Fibroblast of the aortic adventitia (primary cell): ENCODE data around the gene AFF3. TPM values are rescaled to one million over a fixed set of nuclear protein-coding genes. Genes with fewer than 3 reads are reported as not detected.

Experiments used
- DNase-seq: peaks from one replicate; pipeline ENCODE4 v3.0.0-alpha.2; 2010; ENCODE audit warnings: low read depth
- H3K4me3 ChIP-seq: 2 replicates; pipeline ENCODE4 v1.5.1; 2011; ENCODE audit warnings: low read depth, mild to moderate bottlenecking, control low read depth, low read length, moderate library complexity
- CTCF ChIP-seq: IDR thresholded peaks from 2 replicates; pipeline ENCODE4 v1.5.1; 2011; ENCODE audit warnings: mild to moderate bottlenecking, low read length, control low read depth, inconsistent platforms; ENCODE audit not compliant: insufficient read depth
- total RNA-seq: library from RNA; depleted of rRNA; stranded (reverse); fragments of >200 nt; gene quantifications from 2 replicates; pipeline ENCODE4 v1.2.3, GENCODE V29; 2012; ENCODE audit warnings: low replicate concordance

Gene AFF3
- total RNA-seq, 1 donor: 4.2 TPM

- DNase-seq: no peak
- no peak for TF ChIP-seq CTCF
- no peak overlapping the region for H3K4me3 ChIP-seq
These were observed 330.0 kb downstream of the AFF3 start for GRCh38 chr2:99812426-99812825.

GRCh38 chr2:99811544-99811943 lies 330.8 kb downstream of the AFF3 start:
- peak; percentile 10 for DNase-seq
- H3K4me3 ChIP-seq: no peak overlapping the region
- no peak for TF ChIP-seq CTCF

- DNase-seq: no peak
- no peak for TF ChIP-seq CTCF
These were observed 332.2 kb downstream of the AFF3 start for GRCh38 chr2:99810225-99810624.

GRCh38 chr2:99809259-99809900 lies 333.0 kb downstream of the AFF3 start:
- H3K4me3 ChIP-seq: no peak overlapping the region
- TF ChIP-seq CTCF: no peak
- no peak for DNase-seq

More at GRCh38 chr2:99810225-99810624, 332.2 kb downstream of the AFF3 start:
- no peak overlapping the region for H3K4me3 ChIP-seq

DNA sequence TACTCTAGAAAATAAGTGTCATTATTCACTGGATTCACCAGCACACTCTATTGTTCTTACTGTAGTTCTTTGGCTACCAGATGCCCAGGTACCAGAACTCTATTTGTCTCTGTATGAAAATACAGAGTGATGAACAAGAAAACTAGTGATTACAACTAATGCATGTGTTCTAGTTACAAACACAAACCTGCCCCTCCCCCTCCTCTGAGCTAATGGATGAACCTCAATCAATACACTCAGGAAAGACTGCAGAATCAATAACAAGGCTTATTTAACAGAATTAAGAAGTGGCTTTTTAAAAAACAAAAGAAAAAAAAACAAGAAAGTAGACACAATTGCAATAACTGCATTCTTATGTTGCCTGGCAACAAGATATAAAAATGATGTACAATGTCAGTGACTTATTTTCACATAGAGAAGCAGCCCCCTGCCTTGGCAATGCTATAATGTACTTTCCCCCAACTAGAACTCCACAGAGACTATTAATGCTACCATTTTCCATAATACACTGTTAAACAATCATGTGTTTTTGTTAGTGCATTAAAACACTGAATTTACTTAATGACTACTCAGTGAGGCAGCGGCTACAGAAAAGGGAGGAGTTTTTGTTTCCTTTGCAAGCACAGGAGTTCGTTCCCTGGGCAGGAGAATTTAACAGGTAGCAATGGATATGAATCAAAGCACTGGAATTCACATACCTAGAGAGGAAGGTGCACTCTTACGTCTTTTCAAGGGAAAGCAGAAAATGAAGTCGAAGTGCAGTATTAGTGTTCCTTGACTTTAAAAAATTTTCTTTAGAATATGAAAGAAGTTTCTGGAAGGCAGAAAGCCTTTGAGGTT lies 333.8 kb downstream of the AFF3 start:
- no peak overlapping the region for H3K4me3 ChIP-seq
- TF ChIP-seq CTCF: no peak
- no peak for DNase-seq

- no peak for TF ChIP-seq CTCF
- peak; percentile 43 for DNase-seq
- H3K4me3 ChIP-seq: no peak overlapping the region
These were observed 335.6 kb downstream of the AFF3 start for GRCh38 chr2:99806758-99807157.
